IMR-90 (cell line): Measurements from ENCODE around the gene CCNL2. TPM values are rescaled to one million over a fixed set of nuclear protein-coding genes. Genes with fewer than 3 reads are reported as not detected.

ENCODE experiments used
- ATAC-seq: fragments of 200-7000 bp; cut with Tn5 transposase; 2 replicates; pipeline ENCODE4 v1.9.1; 2020; ENCODE audit warnings: low read depth, mild to moderate bottlenecking, moderate library complexity
- BruUV-seq: library from RNA; stranded (reverse); fragments of 400-500 nt; replicated peaks from 2 replicates; lab custom pipeline; 2021; lab: Mats Ljungman, UMichigan
- CTCF ChIA-PET: fragments of 300-600 bp; formaldehyde crosslinking; extraction: SDS; loops from one replicate; lab custom pipeline; 2021; ENCODE audit warnings: antibody characterized with exemption; lab: Yijun Ruan, JAX
- POLR2A ChIA-PET: fragments of 300-600 bp; sonication (Branson Sonifier 250); formaldehyde crosslinking; loops from one replicate; lab custom pipeline; 2022; ENCODE audit warnings: antibody characterized with exemption; ENCODE audit not compliant: unreplicated experiment; lab: Charles Lee
- DNase-seq: peaks from one replicate; pipeline ENCODE4 v3.0.0; 2013
- H2AFZ ChIP-seq: replicated peaks from 2 replicates; pipeline ENCODE3; 2013; ENCODE audit warnings: low read length, mild to moderate bottlenecking; ENCODE audit not compliant: poor library complexity
- H2AK5ac ChIP-seq: 2 replicates; pipeline ENCODE4 v1.6.1; 2013; ENCODE audit warnings: low read depth, low read length, inconsistent platforms
- H2AK9ac ChIP-seq: replicated peaks from 2 replicates; pipeline ENCODE3; 2013; ENCODE audit warnings: mild to moderate bottlenecking, low read depth, low read length, moderate library complexity; ENCODE audit not compliant: poor library complexity
- H2BK120ac ChIP-seq: 2 replicates; pipeline ENCODE4 v1.6.1; 2013; ENCODE audit warnings: low read depth, low read length, inconsistent platforms
- H2BK15ac ChIP-seq: 3 replicates; pipeline ENCODE4 v1.6.1; 2013; ENCODE audit warnings: low read depth, low read length, inconsistent platforms
- H2BK20ac ChIP-seq: 2 replicates; pipeline ENCODE4 v1.6.1; 2013; ENCODE audit warnings: low read depth, mild to moderate bottlenecking, inconsistent platforms, low read length, moderate library complexity
- H2BK5ac ChIP-seq: 2 replicates; pipeline ENCODE4 v1.6.1; 2013; ENCODE audit warnings: mild to moderate bottlenecking, low read depth, low read length, inconsistent platforms; ENCODE audit not compliant: poor library complexity, severe bottlenecking
- H3K14ac ChIP-seq: replicated peaks from 2 replicates; pipeline ENCODE4 v1.6.1; 2013; ENCODE audit warnings: low read depth, low read length, inconsistent platforms
- H3K18ac ChIP-seq: 2 replicates; pipeline ENCODE4 v1.6.1; 2013; ENCODE audit warnings: low read depth, low read length, control low read depth
- H3K23ac ChIP-seq: 2 replicates; pipeline ENCODE4 v1.6.1; 2013; ENCODE audit warnings: low read depth, low read length, inconsistent platforms
- H3K27ac ChIP-seq: 2 replicates; pipeline ENCODE4 v1.5.1; 2013; ENCODE audit warnings: mild to moderate bottlenecking, control low read depth, low read length; ENCODE audit not compliant: insufficient read depth
- H3K27me3 ChIP-seq: 2 replicates; pipeline ENCODE4 v1.6.1; 2013; ENCODE audit warnings: low read length; ENCODE audit not compliant: control insufficient read depth, insufficient read depth
- H3K36me3 ChIP-seq: 2 replicates; pipeline ENCODE4 v1.6.1; 2013; ENCODE audit warnings: low read length, mixed read lengths; ENCODE audit not compliant: control insufficient read depth, insufficient read depth
- H3K4ac ChIP-seq: 2 replicates; pipeline ENCODE4 v1.6.1; 2013; ENCODE audit warnings: low read depth, low read length, inconsistent platforms
- H3K4me1 ChIP-seq: 2 replicates; pipeline ENCODE4 v1.6.1; 2013; ENCODE audit warnings: low read length, mixed read lengths; ENCODE audit not compliant: control insufficient read depth, insufficient read depth
- H3K4me2 ChIP-seq: 2 replicates; pipeline ENCODE4 v1.6.1; 2013; ENCODE audit warnings: low read depth, mild to moderate bottlenecking, control low read depth, low read length, moderate library complexity
- H3K4me3 ChIP-seq: 2 replicates; pipeline ENCODE4 v1.5.1; 2013; ENCODE audit warnings: low read depth, mild to moderate bottlenecking, control low read depth, low read length, moderate library complexity; ENCODE audit not compliant: insufficient read depth
- H3K56ac ChIP-seq: 2 replicates; pipeline ENCODE4 v1.6.1; 2013; ENCODE audit warnings: low read length, inconsistent platforms; ENCODE audit not compliant: insufficient read depth; ENCODE audit errors: extremely low read depth
- H3K79me1 ChIP-seq, 2 experiments: 2 replicates each; pipeline ENCODE4 v1.6.1; 2013; ENCODE audit warnings: low read length in 2 of 2, inconsistent platforms in 1 of 2, low read depth in 1 of 2
- H3K9ac ChIP-seq: 2 replicates; pipeline ENCODE4 v1.6.1; 2013; ENCODE audit warnings: low read depth, low read length, control low read depth
- H3K9me1 ChIP-seq: 2 replicates; pipeline ENCODE4 v1.6.1; 2013; ENCODE audit warnings: low read length, inconsistent platforms; ENCODE audit not compliant: insufficient read depth
- H3K9me3 ChIP-seq: 2 replicates; pipeline ENCODE4 v1.6.1; 2013; ENCODE audit warnings: low read length; ENCODE audit not compliant: control insufficient read depth, insufficient read depth
- H4K20me1 ChIP-seq: 2 replicates; pipeline ENCODE4 v1.6.1; 2013; ENCODE audit warnings: low read length, inconsistent platforms; ENCODE audit not compliant: insufficient read depth
- H4K5ac ChIP-seq: 2 replicates; pipeline ENCODE4 v1.6.1; 2013; ENCODE audit warnings: mild to moderate bottlenecking, low read depth, low read length, control low read depth
- H4K8ac ChIP-seq, 2 experiments: 2 replicates each; pipeline ENCODE4 v1.6.1; 2013; ENCODE audit warnings: low read depth in 2 of 2, low read length in 2 of 2, control low read depth in 1 of 2, inconsistent platforms in 1 of 2
- H4K91ac ChIP-seq: 2 replicates; pipeline ENCODE4 v1.6.1; 2013; ENCODE audit warnings: low read depth, low read length, inconsistent platforms; ENCODE audit not compliant: insufficient read depth
- BHLHE40 ChIP-seq: fragments of 150-350 bp; IDR thresholded peaks from 2 replicates; pipeline ENCODE4 v1.6.1; 2016; ENCODE audit warnings: mild to moderate bottlenecking, low read depth, low read length
- CEBPB ChIP-seq: IDR thresholded peaks from 2 replicates; pipeline ENCODE4 v1.6.1; 2012; ENCODE audit warnings: low read depth, low read length, improper control_type of control experiment
- CHD1 ChIP-seq: IDR thresholded peaks from 2 replicates; pipeline ENCODE4 v1.6.1; 2012; ENCODE audit warnings: low read depth, low read length, improper control_type of control experiment
- FOS ChIP-seq: fragments of 150-350 bp; IDR thresholded peaks from 2 replicates; pipeline ENCODE4 v1.6.1; 2016; ENCODE audit warnings: low read depth, low read length
- MAFK ChIP-seq: IDR thresholded peaks from 2 replicates; pipeline ENCODE4 v1.6.1; 2012; ENCODE audit warnings: low read depth, low read length, improper control_type of control experiment
- MAZ ChIP-seq: IDR thresholded peaks from 2 replicates; pipeline ENCODE4 v1.6.1; 2012; ENCODE audit warnings: low read depth, mild to moderate bottlenecking, low read length, improper control_type of control experiment, moderate library complexity, borderline replicate concordance
- MXI1 ChIP-seq: IDR thresholded peaks from 2 replicates; pipeline ENCODE4 v1.6.1; 2012; ENCODE audit warnings: low read depth, mild to moderate bottlenecking, low read length, moderate library complexity, borderline replicate concordance
- NFE2L2 ChIP-seq: fragments of 150-350 bp; IDR thresholded peaks from 2 replicates; pipeline ENCODE4 v1.6.1; 2016; ENCODE audit warnings: low read depth, mild to moderate bottlenecking, low read length
- POLR2A ChIP-seq: IDR thresholded peaks from 2 replicates; pipeline ENCODE4 v1.6.1; 2012; ENCODE audit warnings: mild to moderate bottlenecking, low read depth, low read length
- RAD21 ChIP-seq: IDR thresholded peaks from 2 replicates; pipeline ENCODE4 v1.6.1; 2012; ENCODE audit warnings: low read length, improper control_type of control experiment
- RCOR1 ChIP-seq: IDR thresholded peaks from 2 replicates; pipeline ENCODE4 v1.6.1; 2012; ENCODE audit warnings: mild to moderate bottlenecking, low read length, improper control_type of control experiment; ENCODE audit not compliant: insufficient replicate concordance
- RFX5 ChIP-seq: IDR thresholded peaks from 2 replicates; pipeline ENCODE4 v1.8.0; 2012; ENCODE audit warnings: low read depth, mild to moderate bottlenecking, low read length, moderate library complexity
- SMC3 ChIP-seq: fragments of 150-350 bp; IDR thresholded peaks from 2 replicates; pipeline ENCODE4 v1.6.1; 2016; ENCODE audit warnings: low read depth, mild to moderate bottlenecking, antibody characterized with exemption, low read length, moderate library complexity
- USF2 ChIP-seq: fragments of 150-350 bp; IDR thresholded peaks from 2 replicates; pipeline ENCODE4 v1.6.1; 2017; ENCODE audit warnings: mild to moderate bottlenecking, antibody characterized with exemption, low read length, low read depth
- WGBS, 2 experiments: methylation state at CpG; one replicate each; pipeline versions ENCODE4 v1.1.5 to v1.1.7; 2013; ENCODE audit warnings: missing lambda C conversion rate in 2 of 2; ENCODE audit not compliant: insufficient read length in 1 of 2; ENCODE audit errors: extremely low coverage in 2 of 2; 5-methylcytosine and 5-hydroxymethylcytosine counted together
- dilution Hi-C: fragments of 300-500 bp; cut with HindIII; formaldehyde crosslinking; loops from one replicate; pipeline ENCODE4 v1.14.3; 2018; ENCODE audit warnings: low sequenced_read_pairs; ENCODE audit not compliant: unreplicated experiment
- in situ Hi-C: fragments of 300-500 bp; cut with MboI; formaldehyde crosslinking; loops from 3 replicates; pipeline ENCODE4 v1.14.3; 2019; ENCODE audit warnings: low sequenced_read_pairs, inconsistent platforms, mixed read lengths
- intact Hi-C: fragments of 100-400 bp; cut with micrococcal nuclease; formaldehyde crosslinking; loops from 2 replicates; pipeline ENCODE4 v1.10.0; 2022
- polyA plus RNA-seq, 3 experiments: library from polyadenylated mRNA; depleted of rRNA; stranded (reverse); fragments of >200 nt; gene quantifications; 2 replicates each; pipeline ENCODE4 v1.2.3, GENCODE V29; 2012; ENCODE audit warnings: low replicate concordance in 1 of 3
- total RNA-seq: library from RNA; depleted of rRNA; stranded (reverse); fragments of >200 nt; gene quantifications from 2 replicates; pipeline ENCODE4 v1.2.3, GENCODE V29; 2012
- TF ChIP-seq, protein P1 (sequence below): conservative IDR thresholded peaks from 2 replicates; pipeline ENCODE4 v1.5.1; 2012; ENCODE audit warnings: mild to moderate bottlenecking, low read depth, low read length, improper control_type of control experiment
- TF ChIP-seq, protein P2 (sequence below): fragments of 150-350 bp; IDR thresholded peaks from 2 replicates; pipeline ENCODE4 v1.6.1; 2016; ENCODE audit warnings: low read depth, mild to moderate bottlenecking, low read length, moderate library complexity, borderline replicate concordance

The CCNL2 gene
- total and polyA plus RNA-seq, 2 of the 4 experiments (the other 2 are of a cell fraction), result 53.9 to 239 TPM

DNA sequence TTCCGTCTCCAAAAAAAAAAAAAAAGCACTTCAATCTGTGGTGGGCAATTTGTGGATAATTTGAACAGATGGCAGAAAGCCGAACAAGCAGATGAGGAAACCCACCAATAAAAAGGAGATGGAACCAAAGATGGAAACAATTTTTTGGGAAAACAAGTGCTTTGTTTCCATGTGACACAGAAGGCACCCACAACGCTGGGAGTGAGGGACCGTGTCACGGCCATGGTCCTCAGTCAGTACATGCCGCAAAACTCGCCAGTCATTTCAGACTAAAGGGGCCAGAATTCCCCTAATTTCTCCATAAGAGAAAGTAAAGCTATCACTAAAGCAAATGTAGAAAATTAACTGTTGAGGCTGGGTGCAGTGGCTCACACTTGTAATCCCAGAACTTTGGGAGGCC, 5.0 kb downstream of the CCNL2 start:
- H4K91ac ChIP-seq, result no peak overlapping the region
- BruUV-seq, result no TSS peak
- ChIA-PET CTCF (no interaction called here), POLR2A (no interaction called here)
- H3K9ac ChIP-seq, result no peak overlapping the region
- WGBS, 2 experiments, result no CpG with 5 or more reads among the region's 7 CpGs
- no peaks in the 10 kb centered on the region for H3K27me3 ChIP-seq
- no peak overlapping the region for H2AK5ac ChIP-seq
- TF ChIP-seq RCOR1, result no peak
- no peak for TF ChIP-seq MAZ
- no peak for TF ChIP-seq CHD1
- TF ChIP-seq NFE2L2, result no peak
- TF ChIP-seq, protein P1, sequence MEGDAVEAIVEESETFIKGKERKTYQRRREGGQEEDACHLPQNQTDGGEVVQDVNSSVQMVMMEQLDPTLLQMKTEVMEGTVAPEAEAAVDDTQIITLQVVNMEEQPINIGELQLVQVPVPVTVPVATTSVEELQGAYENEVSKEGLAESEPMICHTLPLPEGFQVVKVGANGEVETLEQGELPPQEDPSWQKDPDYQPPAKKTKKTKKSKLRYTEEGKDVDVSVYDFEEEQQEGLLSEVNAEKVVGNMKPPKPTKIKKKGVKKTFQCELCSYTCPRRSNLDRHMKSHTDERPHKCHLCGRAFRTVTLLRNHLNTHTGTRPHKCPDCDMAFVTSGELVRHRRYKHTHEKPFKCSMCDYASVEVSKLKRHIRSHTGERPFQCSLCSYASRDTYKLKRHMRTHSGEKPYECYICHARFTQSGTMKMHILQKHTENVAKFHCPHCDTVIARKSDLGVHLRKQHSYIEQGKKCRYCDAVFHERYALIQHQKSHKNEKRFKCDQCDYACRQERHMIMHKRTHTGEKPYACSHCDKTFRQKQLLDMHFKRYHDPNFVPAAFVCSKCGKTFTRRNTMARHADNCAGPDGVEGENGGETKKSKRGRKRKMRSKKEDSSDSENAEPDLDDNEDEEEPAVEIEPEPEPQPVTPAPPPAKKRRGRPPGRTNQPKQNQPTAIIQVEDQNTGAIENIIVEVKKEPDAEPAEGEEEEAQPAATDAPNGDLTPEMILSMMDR, result no peak
- no peak for TF ChIP-seq POLR2A
- TF ChIP-seq BHLHE40, result no peak
- TF ChIP-seq MAFK, result no peak
- TF ChIP-seq RFX5, result no peak
- no peak for TF ChIP-seq SMC3
- TF ChIP-seq CEBPB, result no peak
- no peak for TF ChIP-seq FOS
- TF ChIP-seq MXI1, result no peak
- TF ChIP-seq RAD21, result no peak
- TF ChIP-seq, protein P2, sequence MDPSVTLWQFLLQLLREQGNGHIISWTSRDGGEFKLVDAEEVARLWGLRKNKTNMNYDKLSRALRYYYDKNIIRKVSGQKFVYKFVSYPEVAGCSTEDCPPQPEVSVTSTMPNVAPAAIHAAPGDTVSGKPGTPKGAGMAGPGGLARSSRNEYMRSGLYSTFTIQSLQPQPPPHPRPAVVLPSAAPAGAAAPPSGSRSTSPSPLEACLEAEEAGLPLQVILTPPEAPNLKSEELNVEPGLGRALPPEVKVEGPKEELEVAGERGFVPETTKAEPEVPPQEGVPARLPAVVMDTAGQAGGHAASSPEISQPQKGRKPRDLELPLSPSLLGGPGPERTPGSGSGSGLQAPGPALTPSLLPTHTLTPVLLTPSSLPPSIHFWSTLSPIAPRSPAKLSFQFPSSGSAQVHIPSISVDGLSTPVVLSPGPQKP, result no peak
- no peak for TF ChIP-seq USF2
- peaks cover 26% of the 10 kb centered on the region; the same call in 1 of the 2 replicates for H4K20me1 ChIP-seq
- H2BK120ac ChIP-seq, result no peak overlapping the region
- no peak overlapping the region for H2BK5ac ChIP-seq
- dilution Hi-C loops (no loop called here), intact Hi-C loops (no loop called here), in situ Hi-C loops (no loop called here)
- H3K23ac ChIP-seq, result no peak overlapping the region
- peaks cover 5% of the 10 kb centered on the region; the same call in 1 of the 2 replicates for H3K4me1 ChIP-seq
- no peak overlapping the region for H3K4ac ChIP-seq
- no peak overlapping the region for H3K4me2 ChIP-seq
- H3K79me1 ChIP-seq, result peaks cover 16 to 58% of the 10 kb centered on the region in 2 experiments
- no peak overlapping the region for H2AFZ ChIP-seq
- no peaks in the 10 kb centered on the region for H3K9me1 ChIP-seq
- DNase-seq, result no peak
- no peak overlapping the region for H3K4me3 ChIP-seq
- H4K8ac ChIP-seq, result no peak overlapping the region
- H3K56ac ChIP-seq, result no peak overlapping the region
- H2BK15ac ChIP-seq, result no peak overlapping the region
- no peak overlapping the region for H3K18ac ChIP-seq
- H2BK20ac ChIP-seq, result no peak overlapping the region
- H4K5ac ChIP-seq, result no peak overlapping the region
- H3K9me3 ChIP-seq, result no peaks in the 10 kb centered on the region
- no peak overlapping the region for H3K27ac ChIP-seq
- peaks cover 62% of the 10 kb centered on the region for H3K36me3 ChIP-seq
- ATAC-seq, result no peak
- H2AK9ac ChIP-seq, result no peak overlapping the region
- H3K14ac ChIP-seq, result no peak overlapping the region
